NCI-H2081 treated with DMSO at 0.1 percent for 48 hours (cell line): Measurements from ENCODE around the gene ABCC3.

Experiments used
- DNase-seq: peaks from one replicate; lab custom pipeline; 2025; lab: John Stamatoyannopoulos, UW

Gene ABCC3, protein sequence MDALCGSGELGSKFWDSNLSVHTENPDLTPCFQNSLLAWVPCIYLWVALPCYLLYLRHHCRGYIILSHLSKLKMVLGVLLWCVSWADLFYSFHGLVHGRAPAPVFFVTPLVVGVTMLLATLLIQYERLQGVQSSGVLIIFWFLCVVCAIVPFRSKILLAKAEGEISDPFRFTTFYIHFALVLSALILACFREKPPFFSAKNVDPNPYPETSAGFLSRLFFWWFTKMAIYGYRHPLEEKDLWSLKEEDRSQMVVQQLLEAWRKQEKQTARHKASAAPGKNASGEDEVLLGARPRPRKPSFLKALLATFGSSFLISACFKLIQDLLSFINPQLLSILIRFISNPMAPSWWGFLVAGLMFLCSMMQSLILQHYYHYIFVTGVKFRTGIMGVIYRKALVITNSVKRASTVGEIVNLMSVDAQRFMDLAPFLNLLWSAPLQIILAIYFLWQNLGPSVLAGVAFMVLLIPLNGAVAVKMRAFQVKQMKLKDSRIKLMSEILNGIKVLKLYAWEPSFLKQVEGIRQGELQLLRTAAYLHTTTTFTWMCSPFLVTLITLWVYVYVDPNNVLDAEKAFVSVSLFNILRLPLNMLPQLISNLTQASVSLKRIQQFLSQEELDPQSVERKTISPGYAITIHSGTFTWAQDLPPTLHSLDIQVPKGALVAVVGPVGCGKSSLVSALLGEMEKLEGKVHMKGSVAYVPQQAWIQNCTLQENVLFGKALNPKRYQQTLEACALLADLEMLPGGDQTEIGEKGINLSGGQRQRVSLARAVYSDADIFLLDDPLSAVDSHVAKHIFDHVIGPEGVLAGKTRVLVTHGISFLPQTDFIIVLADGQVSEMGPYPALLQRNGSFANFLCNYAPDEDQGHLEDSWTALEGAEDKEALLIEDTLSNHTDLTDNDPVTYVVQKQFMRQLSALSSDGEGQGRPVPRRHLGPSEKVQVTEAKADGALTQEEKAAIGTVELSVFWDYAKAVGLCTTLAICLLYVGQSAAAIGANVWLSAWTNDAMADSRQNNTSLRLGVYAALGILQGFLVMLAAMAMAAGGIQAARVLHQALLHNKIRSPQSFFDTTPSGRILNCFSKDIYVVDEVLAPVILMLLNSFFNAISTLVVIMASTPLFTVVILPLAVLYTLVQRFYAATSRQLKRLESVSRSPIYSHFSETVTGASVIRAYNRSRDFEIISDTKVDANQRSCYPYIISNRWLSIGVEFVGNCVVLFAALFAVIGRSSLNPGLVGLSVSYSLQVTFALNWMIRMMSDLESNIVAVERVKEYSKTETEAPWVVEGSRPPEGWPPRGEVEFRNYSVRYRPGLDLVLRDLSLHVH (N-terminal part only)

DNA sequence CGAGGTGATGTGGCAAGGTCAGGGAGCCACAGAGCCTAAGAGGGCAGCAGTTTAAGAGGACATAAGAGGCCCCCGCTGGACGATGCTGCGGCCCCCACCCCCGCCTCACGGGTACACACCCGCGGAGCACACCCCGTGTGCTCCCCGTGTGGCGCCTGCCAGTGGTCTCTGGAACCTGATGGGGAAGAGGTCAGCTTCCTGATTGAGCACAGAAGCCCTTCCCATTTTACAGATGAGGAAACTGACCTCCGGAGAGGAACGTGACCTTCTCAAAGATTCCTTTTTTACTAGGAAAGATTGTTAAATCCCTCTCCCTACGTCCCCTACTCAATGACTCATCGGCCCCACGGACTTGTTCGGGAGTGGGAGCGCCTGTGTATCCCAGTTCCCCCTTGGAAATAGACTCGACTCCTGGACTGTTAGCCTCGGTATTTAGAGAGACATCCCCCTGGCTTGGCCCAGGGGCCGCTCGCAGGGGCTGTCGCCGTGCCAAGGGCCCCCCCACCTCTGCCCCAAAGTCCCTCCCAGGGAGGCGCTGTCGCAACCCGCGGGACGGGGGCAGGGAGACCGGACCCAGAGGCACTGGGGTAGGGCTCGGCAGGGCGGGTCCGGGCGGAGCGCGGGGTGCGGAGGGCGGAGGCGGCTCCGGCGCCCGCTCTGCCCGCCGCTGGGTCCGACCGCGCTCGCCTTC, at the start of gene ABCC3:
Gene ABCC3, plus strand, starts transcription at position 658 of the 691 bp plus-strand sequence. CDS start 56 bp downstream, outside the sequence.
- DNase-seq, result no peak

DNA sequence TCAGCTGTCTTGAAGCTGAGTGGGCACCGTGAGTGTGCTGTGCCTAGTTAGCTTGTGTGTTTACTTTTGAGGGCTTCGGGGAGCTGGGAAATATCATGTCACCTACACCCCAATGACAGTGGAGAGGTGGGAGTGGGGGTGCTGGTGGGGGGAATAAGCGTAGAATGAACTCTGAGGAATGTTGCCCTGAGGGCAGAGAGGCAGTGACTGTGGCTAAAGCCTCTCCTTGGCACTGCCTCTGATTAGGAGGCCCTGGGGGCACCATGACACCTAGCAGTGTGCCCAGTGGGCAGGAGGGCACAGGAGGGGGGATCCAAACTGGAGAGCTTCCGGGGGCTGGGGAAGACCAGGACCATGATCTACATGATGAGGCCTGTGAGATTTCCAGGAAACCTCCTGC, 49.3 kb upstream of the ABCC3 start:
- no peak for DNase-seq

DNA sequence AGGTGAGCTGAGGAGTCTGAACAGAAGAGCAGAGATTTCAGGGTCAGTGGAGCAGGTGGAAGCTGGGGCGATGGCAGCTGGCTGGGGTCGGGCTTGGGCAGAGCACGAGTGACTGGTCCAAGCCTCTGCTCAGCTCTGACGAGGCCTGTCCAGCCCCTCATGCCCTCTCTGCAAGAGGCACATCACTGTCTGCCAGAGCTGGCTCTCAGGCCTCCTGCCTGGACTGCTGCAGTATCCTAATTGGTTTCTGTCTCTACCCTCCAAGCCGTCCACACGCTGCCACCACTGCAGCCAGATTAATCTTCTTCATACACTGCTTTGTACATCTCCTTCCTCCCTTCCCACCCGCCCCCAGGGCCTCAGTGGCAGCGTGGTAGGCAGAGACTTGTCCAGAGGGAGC, 48.8 kb upstream of the ABCC3 start:
- DNase-seq, result no peak

DNA sequence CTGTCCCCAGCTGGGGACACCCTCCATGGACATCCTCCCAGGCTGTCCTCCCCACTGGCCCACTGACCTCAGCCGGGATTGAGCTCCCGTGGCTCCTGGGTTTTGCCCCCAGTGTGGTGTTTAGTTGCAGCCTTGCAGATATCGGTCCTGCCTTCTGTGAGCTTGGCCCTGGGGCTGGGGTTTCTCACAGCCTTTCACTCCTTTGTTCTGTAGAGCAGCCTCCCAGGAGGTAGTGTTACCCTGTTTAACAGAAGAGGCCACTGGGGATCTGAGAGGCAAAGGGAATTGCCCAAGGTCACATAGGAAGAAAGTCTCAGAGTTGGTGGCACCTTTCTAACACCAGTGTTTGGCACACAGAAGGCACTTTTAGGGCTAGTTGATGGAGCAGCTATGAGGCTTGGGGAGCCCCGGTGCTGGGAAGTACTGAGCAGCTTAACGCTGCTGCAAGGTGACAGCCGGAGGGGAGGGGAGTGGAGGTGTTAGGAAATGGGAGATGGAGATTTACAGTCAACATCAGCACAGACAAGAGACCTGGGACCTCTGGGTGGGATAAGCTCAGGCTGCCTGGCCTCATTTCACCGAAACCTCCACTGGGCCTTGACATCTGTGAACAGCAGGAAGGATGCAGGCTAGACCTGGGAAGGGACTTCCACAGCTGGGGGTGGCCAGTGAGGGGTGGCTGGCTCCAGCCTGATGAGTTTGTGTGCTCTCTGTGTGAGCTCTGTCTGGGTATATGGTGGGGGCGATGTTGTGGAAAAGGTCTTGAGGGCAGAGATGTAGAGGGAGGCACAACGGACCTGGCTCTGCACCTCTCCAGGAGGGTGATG, 48.0 kb upstream of the ABCC3 start:
- DNase-seq, result no peak

DNA sequence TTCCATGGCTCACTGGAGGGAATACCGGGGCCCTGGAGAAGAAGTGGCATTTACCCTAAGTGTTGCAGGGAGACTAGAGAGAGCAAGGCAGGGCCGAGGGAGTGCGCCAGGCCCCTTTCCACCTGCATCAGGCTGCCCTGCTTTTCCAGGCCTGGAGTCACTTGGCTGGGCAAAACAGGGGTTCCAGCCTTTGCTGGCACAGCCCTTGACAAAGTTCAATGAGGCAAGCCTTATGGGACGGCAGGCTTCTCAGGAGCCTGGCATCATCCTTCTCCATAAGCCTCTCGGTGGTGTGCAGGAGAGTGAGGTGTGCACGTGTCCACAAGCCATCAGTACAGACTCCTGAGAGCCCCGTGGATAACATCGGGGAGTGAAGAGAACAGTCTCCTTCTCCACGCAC, 47.1 kb upstream of the ABCC3 start:
- DNase-seq, result no peak

DNA sequence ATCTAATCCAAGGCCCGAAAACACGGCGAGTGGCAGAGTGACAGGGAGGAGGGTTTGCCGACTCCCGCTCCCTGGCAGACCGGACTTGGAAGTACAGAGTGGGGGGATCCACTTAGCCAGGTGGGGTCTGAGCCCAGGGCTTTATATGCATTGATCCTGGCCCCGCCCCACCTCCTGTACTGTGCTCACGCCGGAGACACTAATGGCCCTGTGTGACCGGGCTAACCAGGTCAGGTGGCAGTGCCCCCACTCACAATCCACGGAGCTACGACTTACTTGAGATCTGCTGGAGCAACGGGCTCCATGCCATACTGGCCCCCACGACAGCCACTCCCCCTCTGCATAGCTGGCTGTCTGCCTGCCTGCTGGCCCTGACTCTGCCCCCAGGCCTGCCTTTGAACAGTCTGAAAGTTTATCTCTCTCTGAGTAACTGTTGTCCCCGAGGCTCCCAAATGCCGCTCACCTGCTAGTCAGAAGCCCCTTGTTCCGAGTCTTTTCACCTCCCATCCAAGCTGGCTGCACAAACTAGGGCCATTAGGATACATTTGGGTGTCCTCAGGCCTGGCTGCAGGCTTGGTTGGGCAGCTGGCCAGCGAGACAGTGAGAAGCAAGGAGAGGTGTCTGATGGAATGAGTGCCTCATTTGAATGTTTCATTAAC, 46.2 kb upstream of the ABCC3 start:
- DNase-seq, result no peak

DNA sequence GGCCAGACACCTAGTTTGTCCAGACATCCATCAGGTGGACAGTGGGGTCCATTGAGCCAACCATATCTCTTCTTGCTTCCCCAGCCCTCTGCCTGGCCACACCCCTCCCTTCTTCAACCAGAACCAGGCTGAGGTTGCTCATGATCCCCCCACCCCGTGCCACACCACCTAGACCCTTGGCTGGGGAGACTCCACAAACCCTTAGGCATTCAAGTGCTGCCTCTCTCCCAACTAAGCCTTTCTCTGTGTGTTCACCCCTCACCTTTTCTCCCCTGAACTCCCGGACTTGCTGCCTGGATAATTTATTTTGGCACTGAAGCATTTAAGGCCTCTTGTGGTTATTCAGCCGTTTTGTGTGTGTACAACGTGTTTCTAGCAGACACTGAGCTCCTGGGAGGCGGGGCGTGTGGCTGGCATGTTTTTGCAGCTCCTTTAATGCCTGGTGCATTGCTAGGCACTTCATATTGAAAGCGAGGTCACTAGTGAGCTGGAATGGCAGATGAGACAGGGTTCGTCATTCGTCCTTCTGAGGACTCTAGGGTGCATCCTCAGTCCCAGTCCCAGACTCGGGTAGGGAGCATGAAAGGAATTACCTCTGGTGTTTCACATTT, 45.5 kb upstream of the ABCC3 start:
- no peak for DNase-seq

DNA sequence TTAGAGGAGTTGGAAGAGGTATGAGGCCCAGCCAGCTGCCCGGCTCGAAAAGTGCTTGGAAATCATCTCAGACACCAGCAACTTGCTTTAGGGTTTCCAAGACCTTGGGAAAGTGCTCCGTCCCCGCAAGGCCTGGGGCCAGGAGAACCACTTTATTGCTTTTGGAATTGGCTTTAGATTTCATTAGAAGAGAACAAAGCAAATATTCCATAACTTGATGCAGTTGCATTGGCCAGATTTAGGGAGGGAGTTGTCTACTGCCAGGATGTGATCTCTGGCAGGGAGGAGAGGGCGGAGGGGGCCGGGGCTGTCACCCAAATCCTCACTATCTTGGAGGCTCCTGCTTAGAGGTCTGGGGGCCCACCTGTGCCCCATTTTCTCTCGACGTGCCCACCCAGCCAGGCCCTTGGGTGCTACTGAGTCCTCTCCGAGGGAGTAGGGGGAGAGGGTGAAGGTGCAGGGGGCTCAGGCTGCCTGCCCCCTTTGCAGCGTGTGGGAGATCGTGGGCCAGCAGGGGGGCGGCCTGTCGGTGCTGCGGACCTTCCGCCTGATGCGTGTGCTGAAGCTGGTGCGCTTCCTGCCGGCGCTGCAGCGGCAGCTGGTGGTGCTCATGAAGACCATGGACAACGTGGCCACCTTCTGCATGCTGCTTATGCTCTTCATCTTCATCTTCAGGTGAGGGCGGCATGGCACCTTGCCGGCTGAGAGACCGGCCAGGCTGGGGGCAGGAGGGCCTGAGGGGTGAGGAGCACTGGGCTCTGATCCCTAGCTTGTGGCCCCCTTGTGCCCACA, 43.5 kb upstream of the ABCC3 start:
- DNase-seq, result no peak

DNA sequence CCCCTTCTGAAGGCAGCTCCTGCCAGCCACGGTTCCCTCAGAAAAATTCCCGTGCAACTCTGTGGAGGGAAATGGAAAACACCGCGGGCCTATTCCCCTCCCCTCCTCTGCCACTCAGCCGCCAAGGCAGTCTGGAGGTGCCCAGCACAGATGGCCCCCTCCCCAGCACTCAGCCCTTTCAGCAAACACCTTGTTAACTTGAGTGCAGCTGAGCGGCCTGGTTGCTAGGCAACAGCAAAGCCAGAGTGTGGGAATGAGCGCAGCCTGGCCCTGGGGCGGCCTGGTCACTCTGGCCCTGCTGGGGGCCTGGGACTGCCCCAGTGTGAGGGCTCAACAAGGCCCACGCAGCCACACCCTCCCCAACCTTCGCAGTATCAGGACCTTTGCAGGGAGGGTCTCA, 41.4 kb upstream of the ABCC3 start:
- no peak for DNase-seq

DNA sequence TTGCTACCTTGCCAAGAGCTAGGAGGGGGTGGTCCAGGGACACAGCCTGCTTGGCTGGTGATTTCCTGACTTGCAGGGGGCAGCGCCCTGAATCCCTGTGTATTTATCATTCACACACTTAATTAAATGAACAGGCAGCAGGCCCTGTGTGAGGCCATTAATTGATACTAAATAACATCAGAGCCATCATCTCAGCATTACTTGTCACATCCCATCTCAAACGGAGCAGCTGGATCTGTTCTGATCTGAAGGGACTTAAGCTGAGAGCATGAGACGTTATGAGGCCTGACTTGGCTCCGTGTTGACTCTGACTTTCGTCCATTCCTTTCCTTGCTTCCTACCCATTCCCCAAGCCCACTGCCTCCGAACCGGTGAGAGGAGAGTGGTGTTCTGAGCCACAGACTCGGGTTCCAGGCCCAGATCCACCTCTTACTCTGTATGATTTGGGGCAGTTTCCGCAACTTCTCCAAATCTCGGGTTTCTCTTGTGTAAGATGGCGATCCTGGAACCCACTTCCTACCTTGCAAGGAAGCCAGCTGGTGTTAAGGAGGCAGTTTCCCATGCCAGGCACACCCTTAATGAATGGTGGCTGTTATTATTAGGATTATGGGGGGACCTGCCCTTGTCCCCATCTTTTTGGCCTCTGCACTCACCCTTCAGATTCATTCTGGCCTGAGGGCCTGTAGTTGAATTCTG, 40.4 kb upstream of the ABCC3 start:
- DNase-seq, result no peak

DNA sequence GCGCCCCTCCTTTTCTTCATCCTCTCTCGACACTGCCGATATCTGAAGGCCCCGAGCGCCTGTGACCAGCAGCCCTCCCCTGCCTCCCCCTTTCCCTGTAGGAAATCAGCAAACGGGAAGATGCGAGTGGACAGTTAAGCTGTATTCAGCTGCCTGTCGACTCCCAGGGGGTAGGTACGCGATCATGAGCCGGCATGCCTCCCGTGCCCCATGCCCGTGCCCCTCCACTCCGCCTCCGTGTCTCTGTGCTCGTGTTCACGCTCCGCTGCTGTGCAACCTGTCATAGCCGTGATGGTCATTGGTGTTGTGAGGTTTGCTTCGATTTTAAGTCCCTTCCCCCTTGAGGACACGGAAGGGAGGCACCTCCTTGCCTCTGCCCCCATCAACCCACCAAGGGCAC, 39.8 kb upstream of the ABCC3 start:
- no peak for DNase-seq

DNA sequence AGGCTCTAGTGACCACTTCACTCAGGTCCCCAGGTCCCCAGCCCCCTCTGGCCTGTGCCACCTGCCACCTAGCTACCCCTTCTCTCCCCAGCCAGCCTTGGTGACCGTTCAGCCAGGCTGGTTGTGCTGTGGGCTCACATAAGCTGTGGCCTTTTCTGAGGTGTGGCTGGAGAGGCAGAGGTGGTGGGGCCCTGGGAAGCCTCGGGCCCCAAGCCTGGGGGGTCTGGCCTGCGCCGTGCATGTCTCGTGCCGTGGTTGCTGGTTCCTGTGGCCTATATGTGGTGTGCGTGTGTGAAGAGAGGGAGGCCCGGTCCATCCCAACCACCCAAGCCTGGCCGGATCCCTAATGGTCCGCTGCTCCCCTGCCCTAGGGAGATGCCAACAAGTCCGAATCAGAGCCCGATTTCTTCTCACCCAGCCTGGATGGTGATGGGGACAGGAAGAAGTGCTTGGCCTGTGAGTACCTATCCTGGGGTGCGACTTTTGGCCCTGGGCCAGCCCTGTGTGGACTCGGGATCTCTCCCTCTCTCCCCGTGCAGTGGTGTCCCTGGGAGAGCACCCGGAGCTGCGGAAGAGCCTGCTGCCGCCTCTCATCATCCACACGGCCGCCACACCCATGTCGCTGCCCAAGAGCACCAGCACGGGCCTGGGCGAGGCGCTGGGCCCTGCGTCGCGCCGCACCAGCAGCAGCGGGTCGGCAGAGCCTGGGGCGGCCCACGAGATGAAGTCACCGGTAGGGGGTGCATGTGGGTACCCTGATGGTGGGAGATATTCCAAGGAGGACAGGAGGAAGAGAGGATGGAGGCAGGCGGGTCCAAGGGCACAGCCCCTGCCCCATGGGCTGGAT, 38.3 kb upstream of the ABCC3 start:
- DNase-seq, result no peak

DNA sequence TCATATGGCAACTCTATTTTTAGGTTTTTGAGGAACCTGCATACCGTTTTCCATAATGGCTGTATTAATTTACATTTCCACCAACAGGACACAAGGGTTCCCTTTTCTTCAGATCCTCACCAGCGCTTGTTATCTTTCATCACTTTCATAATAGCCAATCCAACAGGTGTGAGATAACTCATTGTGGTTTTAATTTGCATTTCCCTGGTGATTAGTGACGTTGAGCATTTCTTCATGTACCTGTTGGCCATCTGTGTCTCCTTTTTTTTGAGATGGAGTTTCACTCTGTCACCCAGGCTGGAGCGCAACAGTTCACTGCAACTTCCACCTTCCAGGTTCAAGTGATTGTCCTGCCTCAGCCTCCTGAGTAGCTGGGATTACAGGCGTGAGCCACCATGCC, 36.2 kb upstream of the ABCC3 start:
- no peak for DNase-seq

DNA sequence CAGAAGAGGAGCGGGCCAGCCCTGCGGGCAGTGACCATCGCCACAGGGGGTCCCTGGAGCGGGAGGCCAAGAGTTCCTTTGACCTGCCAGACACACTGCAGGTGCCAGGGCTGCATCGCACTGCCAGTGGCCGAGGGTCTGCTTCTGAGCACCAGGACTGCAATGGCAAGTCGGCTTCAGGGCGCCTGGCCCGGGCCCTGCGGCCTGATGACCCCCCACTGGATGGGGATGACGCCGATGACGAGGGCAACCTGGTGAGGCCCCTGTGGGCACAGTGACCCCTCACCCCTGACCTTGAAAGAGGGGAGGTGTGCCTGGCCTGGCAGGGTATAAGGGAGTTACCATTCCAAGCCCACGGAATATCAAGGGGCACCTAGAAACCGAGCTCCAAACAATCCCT, 35.1 kb upstream of the ABCC3 start:
- no peak for DNase-seq

DNA sequence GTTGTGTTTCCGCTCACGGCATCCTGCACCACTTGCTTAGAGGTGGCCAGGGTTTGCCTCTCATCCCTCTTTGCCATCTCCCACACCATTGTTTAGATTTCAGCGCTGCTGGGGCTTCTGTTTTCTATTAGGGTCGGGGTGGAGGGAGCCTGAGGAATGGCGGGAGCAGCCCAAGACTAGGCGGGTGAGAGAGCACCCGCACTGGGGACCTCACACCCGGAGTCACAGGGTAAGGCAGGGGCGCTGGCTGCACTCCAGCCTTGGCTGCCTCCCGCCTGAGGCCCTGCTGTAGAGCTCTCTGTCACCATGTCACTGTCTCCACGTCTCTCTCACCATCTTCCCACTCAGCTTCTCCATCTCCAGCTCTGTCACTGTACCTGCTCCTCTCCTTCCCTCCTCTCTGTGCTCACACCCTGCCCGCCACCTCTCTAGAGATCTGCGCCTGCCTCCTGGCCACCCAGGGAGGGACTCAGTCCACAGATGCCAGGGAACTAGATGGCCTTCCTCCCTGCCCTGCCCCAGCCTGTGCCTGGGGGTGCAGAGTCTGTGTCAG, 32.8 kb upstream of the ABCC3 start:
- DNase-seq, result no peak

DNA sequence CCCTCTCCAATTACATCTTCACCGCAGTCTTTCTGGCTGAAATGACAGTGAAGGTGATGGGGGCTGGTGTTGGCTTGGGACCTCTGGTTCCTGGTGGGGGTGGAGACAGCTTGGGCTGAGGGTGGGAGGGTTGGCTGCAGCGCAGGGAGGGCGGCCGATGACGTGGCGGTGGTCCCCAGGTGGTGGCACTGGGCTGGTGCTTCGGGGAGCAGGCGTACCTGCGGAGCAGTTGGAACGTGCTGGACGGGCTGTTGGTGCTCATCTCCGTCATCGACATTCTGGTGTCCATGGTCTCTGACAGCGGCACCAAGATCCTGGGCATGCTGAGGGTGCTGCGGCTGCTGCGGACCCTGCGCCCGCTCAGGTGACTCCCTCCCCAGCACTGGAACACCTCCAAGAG, 31.8 kb upstream of the ABCC3 start:
- DNase-seq, result no peak

DNA sequence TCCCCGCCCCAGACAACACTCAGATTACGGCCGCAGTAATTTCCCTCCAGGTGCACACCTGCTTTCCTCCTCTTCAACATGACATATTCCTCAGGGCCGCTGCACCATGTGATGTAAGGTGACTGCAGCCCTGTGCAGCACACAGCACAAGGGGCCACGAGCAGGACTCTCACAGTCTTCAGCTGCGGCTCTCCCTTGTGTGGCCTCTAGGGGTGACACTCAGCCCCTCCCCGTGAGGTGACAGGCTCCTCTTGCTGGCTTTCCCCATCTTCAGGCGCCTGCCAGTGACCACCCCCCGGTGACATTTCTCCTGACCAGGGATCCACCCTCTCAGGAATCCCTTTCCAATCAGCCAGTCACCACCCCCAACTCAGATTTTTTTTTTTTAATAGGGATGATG, 31.3 kb upstream of the ABCC3 start:
- no peak for DNase-seq
